Gastroesophageal sphincter (tissue), 3 donors: Measurements from ENCODE around the gene CLDN25.

Source experiments
- EP300 ChIP-seq: sonication (generic); formaldehyde crosslinking; IDR thresholded peaks from one replicate; pipeline ENCODE4 v1.6.1; 2017; ENCODE audit warnings: antibody characterized with exemption, mild to moderate bottlenecking
- POLR2A ChIP-seq, 2 donors: fragments of 450-650 bp; IDR thresholded peaks; one replicate each; pipeline ENCODE4 v1.6.1; 2017; ENCODE audit warnings: antibody characterized with exemption in 2 of 2, mild to moderate bottlenecking in 2 of 2, moderate library complexity in 1 of 2
- POLR2AphosphoS5 ChIP-seq: sonication (generic); formaldehyde crosslinking; IDR thresholded peaks from one replicate; pipeline ENCODE4 v1.6.1; 2017; ENCODE audit warnings: antibody characterized with exemption
- TF ChIP-seq, protein P1 (sequence below), 4 experiments: fragments of 200-600 bp in 2 of 4; fragments of 450-650 bp in 2 of 4; sonication (generic) in 1 of 4; IDR thresholded peaks; one replicate each; pipeline ENCODE4 v1.5.1; 2017 to 2019; ENCODE audit warnings: antibody characterized with exemption in 4 of 4, mild to moderate bottlenecking in 2 of 4, moderate library complexity in 2 of 4

DNA sequence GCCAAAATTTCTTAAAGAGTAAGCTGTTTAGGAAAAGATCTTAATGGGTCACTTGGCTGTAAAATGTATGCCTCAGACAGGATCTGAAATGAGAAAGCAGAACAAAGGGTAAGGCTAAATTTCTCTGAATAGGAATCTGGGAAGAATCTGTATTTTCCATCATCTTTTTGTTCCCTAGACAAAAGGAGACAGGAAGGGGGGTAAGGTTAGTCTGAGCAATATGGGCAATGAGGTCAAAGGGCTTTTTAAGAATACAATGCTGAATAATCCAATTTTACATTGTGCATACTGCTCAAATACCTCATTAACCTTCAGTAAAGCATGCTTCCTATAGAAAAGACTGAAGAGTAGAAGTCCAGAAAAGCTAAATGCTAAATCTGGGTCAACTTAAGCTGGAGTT, 34.6 kb downstream of the CLDN25 start:
- TF ChIP-seq, protein P1, sequence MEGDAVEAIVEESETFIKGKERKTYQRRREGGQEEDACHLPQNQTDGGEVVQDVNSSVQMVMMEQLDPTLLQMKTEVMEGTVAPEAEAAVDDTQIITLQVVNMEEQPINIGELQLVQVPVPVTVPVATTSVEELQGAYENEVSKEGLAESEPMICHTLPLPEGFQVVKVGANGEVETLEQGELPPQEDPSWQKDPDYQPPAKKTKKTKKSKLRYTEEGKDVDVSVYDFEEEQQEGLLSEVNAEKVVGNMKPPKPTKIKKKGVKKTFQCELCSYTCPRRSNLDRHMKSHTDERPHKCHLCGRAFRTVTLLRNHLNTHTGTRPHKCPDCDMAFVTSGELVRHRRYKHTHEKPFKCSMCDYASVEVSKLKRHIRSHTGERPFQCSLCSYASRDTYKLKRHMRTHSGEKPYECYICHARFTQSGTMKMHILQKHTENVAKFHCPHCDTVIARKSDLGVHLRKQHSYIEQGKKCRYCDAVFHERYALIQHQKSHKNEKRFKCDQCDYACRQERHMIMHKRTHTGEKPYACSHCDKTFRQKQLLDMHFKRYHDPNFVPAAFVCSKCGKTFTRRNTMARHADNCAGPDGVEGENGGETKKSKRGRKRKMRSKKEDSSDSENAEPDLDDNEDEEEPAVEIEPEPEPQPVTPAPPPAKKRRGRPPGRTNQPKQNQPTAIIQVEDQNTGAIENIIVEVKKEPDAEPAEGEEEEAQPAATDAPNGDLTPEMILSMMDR (IDR thresholded peaks at IDR 0.05): no peak
- TF ChIP-seq POLR2A (IDR thresholded peaks at IDR 0.05): no peak
- TF ChIP-seq POLR2AphosphoS5: no peak
- TF ChIP-seq EP300: no peak
